ENCODE results near the gene EHBP1.

GRCh38 chr2:62933398-62933917, 227.9 kb downstream of the EHBP1 start:
- TF ChIP-seq EZH2 (IDR thresholded peaks at IDR 0.05; ENCODE audit: low read length, missing control alignments) (no peak), CTCF (conservative IDR thresholded peaks at IDR 0.05 in 1 of 2, IDR thresholded peaks at IDR 0.05 in 1 of 2; ENCODE audit: low read depth in 1 of 2, low read length in 2 of 2) (no peak)

All from fibroblast of lung (primary cell).